HG02885 (cell line): ENCODE measurements around the gene DOCK11.
A peak's percentile ranks its signal among the peaks of the same experiment; 100 is the strongest.

Experiments
- ATAC-seq: cut with Tn5 transposase; IDR thresholded peaks from one replicate; pipeline ENCODE4 v1.9.1; 2021; ENCODE audit warnings: mild to moderate bottlenecking; ENCODE audit not compliant: unreplicated experiment, poor library complexity

DOCK11 gene

GRCh38 chrX:118621081-118621759 lies 125.6 kb downstream of the DOCK11 start:
- ATAC-seq, result no peak

- no peak for ATAC-seq
Observed at GRCh38 chrX:118623062-118623461, 127.4 kb downstream of the DOCK11 start.

- ATAC-seq, result no peak
Observed at GRCh38 chrX:118626346-118626745, 130.7 kb downstream of the DOCK11 start.

GRCh38 chrX:118627084-118627758 lies 131.6 kb downstream of the DOCK11 start:
- ATAC-seq, result no peak

- ATAC-seq, result no peak
Observed at GRCh38 chrX:118630848-118631247, 135.2 kb downstream of the DOCK11 start.

GRCh38 chrX:118631586-118631985 lies 136.0 kb downstream of the DOCK11 start:
- peak; percentile 65 for ATAC-seq

- no peak for ATAC-seq
Observed at GRCh38 chrX:118632862-118633261, 137.2 kb downstream of the DOCK11 start.

GRCh38 chrX:118633530-118633929 lies 137.9 kb downstream of the DOCK11 start:
- ATAC-seq, result no peak

- no peak for ATAC-seq
Observed at GRCh38 chrX:118634336-118634735, 138.7 kb downstream of the DOCK11 start.

- no peak for ATAC-seq
Observed at GRCh38 chrX:118637997-118638396, 142.4 kb downstream of the DOCK11 start.

- ATAC-seq, result no peak
Observed at GRCh38 chrX:118644378-118644777, 148.8 kb downstream of the DOCK11 start.

- ATAC-seq, result no peak
Observed at GRCh38 chrX:118652717-118653116, 157.1 kb downstream of the DOCK11 start.

GRCh38 chrX:118654331-118654730 lies 158.7 kb downstream of the DOCK11 start:
- no peak for ATAC-seq

- ATAC-seq, result no peak
Observed at GRCh38 chrX:118655561-118656246, 160.1 kb downstream of the DOCK11 start.

GRCh38 chrX:118657413-118657812 lies 161.8 kb downstream of the DOCK11 start:
- ATAC-seq, result no peak

- ATAC-seq, result no peak
Observed at GRCh38 chrX:118660085-118660484, 164.5 kb downstream of the DOCK11 start.

GRCh38 chrX:118665204-118665603 lies 169.6 kb downstream of the DOCK11 start:
- no peak for ATAC-seq

- ATAC-seq, result no peak
Observed at GRCh38 chrX:118666521-118666920, 170.9 kb downstream of the DOCK11 start.

GRCh38 chrX:118669435-118669834 lies 173.8 kb downstream of the DOCK11 start:
- no peak for ATAC-seq

GRCh38 chrX:118675326-118675965 lies 179.8 kb downstream of the DOCK11 start:
- no peak for ATAC-seq

- no peak for ATAC-seq
Observed at GRCh38 chrX:118675966-118676349, 180.3 kb downstream of the DOCK11 start.
